ENCODE measurements around the gene GPR146. TPM values are rescaled to one million over a fixed set of nuclear protein-coding genes. Genes with fewer than 3 reads are reported as not detected.
A peak's percentile ranks its signal among the peaks of the same experiment; 100 is the strongest.

The GPR146 gene
- total and polyA plus RNA-seq, 2 of the 13 experiments (the other 11 are each of a cell fraction or from before 2014, with no cell fraction given): 2.0 to 15.9 TPM

DNA sequence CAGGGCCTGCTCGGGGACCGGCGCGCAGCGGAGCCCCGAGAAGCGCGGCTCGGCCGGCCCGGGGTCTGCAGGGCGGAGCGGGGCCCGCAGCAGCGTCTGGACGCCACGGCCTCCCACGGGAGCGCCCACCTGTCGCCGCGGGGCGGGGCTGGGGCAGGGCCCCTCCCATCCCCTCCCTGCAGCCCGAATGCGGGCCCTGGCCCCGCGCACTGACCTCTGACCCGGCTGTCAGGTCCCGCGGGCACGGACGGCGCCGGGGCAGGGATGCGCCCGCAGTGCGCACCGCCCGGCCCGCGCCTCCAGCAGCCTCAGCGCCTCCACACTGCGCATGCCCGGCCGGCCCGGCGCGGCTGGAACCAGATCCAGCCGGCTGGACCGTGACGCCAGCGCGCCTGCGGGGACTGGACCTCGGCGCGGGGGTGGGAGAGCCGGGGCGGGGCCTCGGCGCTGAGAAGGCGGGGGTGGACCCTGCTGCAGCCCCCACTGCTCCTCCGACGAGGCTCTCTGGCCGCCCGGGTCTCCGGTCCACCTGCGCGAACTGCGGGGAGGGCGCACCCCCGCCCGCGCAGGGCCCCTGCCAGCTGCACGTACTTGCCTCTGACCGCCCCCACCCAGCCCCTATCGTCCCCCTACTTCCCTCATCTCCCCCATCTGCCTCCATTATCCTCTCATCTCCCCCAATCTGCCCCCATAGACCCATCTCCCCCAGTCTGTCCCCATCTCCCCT is 16.1 kb upstream of the GPR146 start (continued):
- TF ChIP-seq ATAD3A (CRISPR knock-in tag; IDR thresholded peaks at IDR 0.05): no peak
- TF ChIP-seq ZBTB7A (CRISPR knock-in tag; IDR thresholded peaks at IDR 0.05): no peak
- no peak for TF ChIP-seq NCOR1 (IDR thresholded peaks at IDR 0.05; ENCODE audit: borderline replicate concordance, low read length)
- no peak for TF ChIP-seq ZUFSP (CRISPR knock-in tag; IDR thresholded peaks at IDR 0.05; ENCODE audit: borderline replicate concordance)
- TF ChIP-seq CHD2 (IDR thresholded peaks at IDR 0.05; ENCODE audit: low read depth, low read length): no peak
- no peak for TF ChIP-seq ZNF382 (CRISPR knock-in tag; IDR thresholded peaks at IDR 0.05; ENCODE audit: borderline replicate concordance)
- TF ChIP-seq NR2F2 (IDR thresholded peaks at IDR 0.05; ENCODE audit: borderline replicate concordance, low read depth): no peak
- TF ChIP-seq PRDM15 (CRISPR knock-in tag; IDR thresholded peaks at IDR 0.05): no peak
- peak; percentile 20; the same call in 1 of the 2 replicates for TF ChIP-seq SIN3A (IDR thresholded peaks at IDR 0.05; ENCODE audit: borderline replicate concordance, low read depth, low read length)
- TF ChIP-seq DZIP1 (CRISPR knock-in tag; IDR thresholded peaks at IDR 0.05): 0 out of 2 replicates have a peak, but pooled peaks have one; percentile 56
- no peak for TF ChIP-seq ZBTB43 (CRISPR knock-in tag; conservative IDR thresholded peaks at IDR 0.05)
- TF ChIP-seq THRA (CRISPR knock-in tag; IDR thresholded peaks at IDR 0.05; ENCODE audit: borderline replicate concordance): no peak
- TF ChIP-seq BCL6 (CRISPR knock-in tag; IDR thresholded peaks at IDR 0.05): no peak

All from HepG2 (cell line).